ENCODE measurements around the gene PLA2G2F.

PLA2G2F gene

GRCh38 chr1:20189664-20190063, 50.5 kb downstream of the PLA2G2F start:
- H3K4me3 ChIP-seq (ENCODE audit: low read depth, low read length) = no peak overlapping the region
- TF ChIP-seq CTCF (IDR thresholded peaks at IDR 0.05; ENCODE audit: insufficient read depth, low read depth, low read length, missing control alignments) = no peak
- DNase-seq (ENCODE audit: low read depth) = no peak

GRCh38 chr1:20190256-20191160, 51.4 kb downstream of the PLA2G2F start:
- DNase-seq (ENCODE audit: low read depth) = no peak
- no peak overlapping the region for H3K4me3 ChIP-seq (ENCODE audit: low read depth, low read length)
- no peak for TF ChIP-seq CTCF (IDR thresholded peaks at IDR 0.05; ENCODE audit: insufficient read depth, low read depth, low read length, missing control alignments)

- no peak overlapping the region for H3K4me3 ChIP-seq (ENCODE audit: low read depth, low read length)
- no peak for DNase-seq (ENCODE audit: low read depth)
- no peak for TF ChIP-seq CTCF (IDR thresholded peaks at IDR 0.05; ENCODE audit: insufficient read depth, low read depth, low read length, missing control alignments)
Measured at GRCh38 chr1:20191266-20191825, 52.2 kb downstream of the PLA2G2F start.

- no peak for DNase-seq (ENCODE audit: low read depth)
- H3K4me3 ChIP-seq (ENCODE audit: low read depth, low read length) = no peak overlapping the region
- TF ChIP-seq CTCF (IDR thresholded peaks at IDR 0.05; ENCODE audit: insufficient read depth, low read depth, low read length, missing control alignments) = no peak
Measured at GRCh38 chr1:20192364-20192763, 53.2 kb downstream of the PLA2G2F start.

GRCh38 chr1:20192871-20193411, 53.8 kb downstream of the PLA2G2F start:
- H3K4me3 ChIP-seq (ENCODE audit: low read depth, low read length) = no peak overlapping the region
- no peak for TF ChIP-seq CTCF (IDR thresholded peaks at IDR 0.05; ENCODE audit: insufficient read depth, low read depth, low read length, missing control alignments)
- no peak for DNase-seq (ENCODE audit: low read depth)

GRCh38 chr1:20194224-20194623, 55.1 kb downstream of the PLA2G2F start:
- no peak for DNase-seq (ENCODE audit: low read depth)
- TF ChIP-seq CTCF (IDR thresholded peaks at IDR 0.05; ENCODE audit: insufficient read depth, low read depth, low read length, missing control alignments) = no peak
- H3K4me3 ChIP-seq (ENCODE audit: low read depth, low read length) = no peak overlapping the region
